ENCODE data around the gene FAM3D. TPM values are rescaled to one million over a fixed set of nuclear protein-coding genes. Genes with fewer than 3 reads are reported as not detected.

The FAM3D gene
- total and polyA plus RNA-seq, 10 of the 15 experiments (the other 5 are each of a cell fraction or from before 2014, with no cell fraction given): 0.04 to 0.07 TPM; not detected in 8

- Histone ChIP-seq H3K4me3 (no peak overlapping the region), H3K79me2 (ENCODE audit: control insufficient read depth, insufficient read depth, low read length) (no peaks in the 10 kb centered on the region), H3K4me2 (ENCODE audit: control insufficient read depth, insufficient read depth) (no peak overlapping the region), H3K9me3 (replicated peaks; ENCODE audit: control insufficient read depth, insufficient read depth, low read length) (no peaks in the 10 kb centered on the region), H4K20me1 (ENCODE audit: control insufficient read depth, insufficient read depth) (no peaks in the 10 kb centered on the region), H3K4me1 (ENCODE audit: control insufficient read depth, insufficient read depth, low read length) (no peaks in the 10 kb centered on the region), H3K27me3 (replicated peaks in 1 of 2; ENCODE audit: control insufficient read depth in 2 of 2, insufficient read depth in 2 of 2, low read length in 1 of 2) (no peaks in the 10 kb centered on the region), H3K9ac (ENCODE audit: control insufficient read depth, insufficient read depth, low read length) (no peak overlapping the region), H2AFZ (ENCODE audit: control insufficient read depth, low read depth, low read length) (no peak overlapping the region), H3K27ac (ENCODE audit: control insufficient read depth, insufficient read depth) (no peak overlapping the region), H3K36me3 (ENCODE audit: control insufficient read depth in 2 of 2, insufficient read depth in 2 of 2, low read length in 1 of 2) (no peaks in the 10 kb centered on the region)
- CTCF ChIA-PET: interaction anchor here (1.0 kb wide), 1 partner anchor 16 kb away, joined by 4 read pairs; no protein-coding TSS in a partner anchor
- TF ChIP-seq RFX5 (IDR thresholded peaks at IDR 0.05; ENCODE audit: low read depth, low read length) (no peak), MEF2B (IDR thresholded peaks at IDR 0.05; ENCODE audit: partially characterized antibody, poor library complexity, severe bottlenecking) (peak; percentile 28)
- WGBS (ENCODE audit: insufficient coverage, insufficient replicate concordance, low lambda C conversion rate, missing lambda C conversion rate): 28% methylated on average over 4 of the region's 4 CpGs
- peak; percentile 36; the same call in 2 of the 3 replicates for ATAC-seq
- SMC1A ChIA-PET (ENCODE audit: uncharacterized antibody, unreplicated experiment): interaction anchor here (1.0 to 1.5 kb wide), 2 partner anchors 15 to 121 kb away, joined by 3 read pairs; no protein-coding TSS in a partner anchor
- in situ Hi-C loops (cut with MboI) (no loop called here), intact Hi-C loops (cut with micrococcal nuclease; ENCODE audit: unreplicated experiment) (loop anchor here (10.0 kb wide), 1 partner anchor 179 kb away; no protein-coding TSS in a partner anchor)
- RAD21 ChIA-PET (ENCODE audit: unreplicated experiment): no interaction called here
- no TSS peak for BruUV-seq (replicated peaks)
- FAIRE-seq: no peak
- DNase-seq (ENCODE audit: low read depth, low spot score): no peak
- POLR2A ChIA-PET: no interaction called here
Measured at GRCh38 chr3:58645726-58646125, 20.8 kb downstream of the FAM3D start.

- ChIA-PET CTCF (interaction anchor here (3.2 to 6.3 kb wide), 2 partner anchors 12 to 411 kb away, joined by 28 to 31 read pairs; no protein-coding TSS in a partner anchor), POLR2A (interaction anchor here (0.6 kb wide), 1 partner anchor 182 kb away, joined by 3 read pairs; no protein-coding TSS in a partner anchor), SMC1A (ENCODE audit: uncharacterized antibody, unreplicated experiment) (interaction anchor here (0.7 to 2.6 kb wide), 2 partner anchors 53 to 410 kb away, joined by 3 to 21 read pairs; no protein-coding TSS in a partner anchor), RAD21 (ENCODE audit: unreplicated experiment) (interaction anchor here (2.0 to 2.8 kb wide), 2 partner anchors 182 to 410 kb away, joined by 5 to 10 read pairs; no protein-coding TSS in a partner anchor)
- no peaks in the 10 kb centered on the region for H4K20me1 ChIP-seq (ENCODE audit: control insufficient read depth, insufficient read depth)
- TF ChIP-seq BHLHE40 (IDR thresholded peaks at IDR 0.05; ENCODE audit: borderline replicate concordance in 1 of 2, low read depth in 2 of 2, low read length in 1 of 2) (no peak), ESRRA (IDR thresholded peaks at IDR 0.05; ENCODE audit: low read length) (no peak)
- H3K4me3 ChIP-seq: no peak overlapping the region
- FAIRE-seq (no peak), DNase-seq (ENCODE audit: low read depth, low spot score) (no peak), ATAC-seq (no peak)
- H3K4me1 ChIP-seq (ENCODE audit: control insufficient read depth, insufficient read depth, low read length): no peaks in the 10 kb centered on the region
- no peaks in the 10 kb centered on the region for H3K9me3 ChIP-seq (replicated peaks; ENCODE audit: control insufficient read depth, insufficient read depth, low read length)
- no peaks in the 10 kb centered on the region for H3K79me2 ChIP-seq (ENCODE audit: control insufficient read depth, insufficient read depth, low read length)
- no TSS peak for BruUV-seq (replicated peaks)
- no peak overlapping the region for H3K27ac ChIP-seq (ENCODE audit: control insufficient read depth, insufficient read depth)
- in situ Hi-C loops (cut with MboI): loop anchor here (5.0 kb wide), 1 partner anchor 404 kb away; no protein-coding TSS in a partner anchor
- no peaks in the 10 kb centered on the region for H3K36me3 ChIP-seq (ENCODE audit: control insufficient read depth in 2 of 2, insufficient read depth in 2 of 2, low read length in 1 of 2)
- H2AFZ ChIP-seq (ENCODE audit: control insufficient read depth, low read depth, low read length): no peak overlapping the region
- H3K27me3 ChIP-seq (replicated peaks in 1 of 2; ENCODE audit: control insufficient read depth in 2 of 2, insufficient read depth in 2 of 2, low read length in 1 of 2): no peaks in the 10 kb centered on the region
- no peak overlapping the region for H3K9ac ChIP-seq (ENCODE audit: control insufficient read depth, insufficient read depth, low read length)
- WGBS (ENCODE audit: insufficient coverage, insufficient replicate concordance, low lambda C conversion rate, missing lambda C conversion rate): 39% methylated on average over 4 of the region's 4 CpGs
- intact Hi-C loops (cut with micrococcal nuclease; ENCODE audit: unreplicated experiment): loop anchor here (5.0 to 10.0 kb wide), 2 partner anchors 89 to 182 kb away; no protein-coding TSS in a partner anchor
- no peak overlapping the region for H3K4me2 ChIP-seq (ENCODE audit: control insufficient read depth, insufficient read depth)
Measured at GRCh38 chr3:58642846-58643245, 23.7 kb downstream of the FAM3D start.
